Breast epithelium (tissue), 3 donors: ENCODE data around the gene NAP1L1.

Experiments used
- CTCF ChIP-seq, 3 donors: fragments of 450-650 bp; IDR thresholded peaks; one replicate each; pipeline ENCODE4 v1.5.1; 2016 to 2017; ENCODE audit warnings: antibody characterized with exemption in 3 of 3, mild to moderate bottlenecking in 3 of 3, moderate library complexity in 3 of 3
- POLR2A ChIP-seq: fragments of 450-650 bp; IDR thresholded peaks from one replicate; pipeline ENCODE4 v1.6.1; 2016; ENCODE audit warnings: antibody characterized with exemption, mild to moderate bottlenecking, moderate library complexity
- POLR2AphosphoS5 ChIP-seq, 3 donors: sonication (generic); formaldehyde crosslinking; IDR thresholded peaks; one replicate each; pipeline ENCODE4 v1.6.1; 2017; ENCODE audit warnings: antibody characterized with exemption in 3 of 3

DNA sequence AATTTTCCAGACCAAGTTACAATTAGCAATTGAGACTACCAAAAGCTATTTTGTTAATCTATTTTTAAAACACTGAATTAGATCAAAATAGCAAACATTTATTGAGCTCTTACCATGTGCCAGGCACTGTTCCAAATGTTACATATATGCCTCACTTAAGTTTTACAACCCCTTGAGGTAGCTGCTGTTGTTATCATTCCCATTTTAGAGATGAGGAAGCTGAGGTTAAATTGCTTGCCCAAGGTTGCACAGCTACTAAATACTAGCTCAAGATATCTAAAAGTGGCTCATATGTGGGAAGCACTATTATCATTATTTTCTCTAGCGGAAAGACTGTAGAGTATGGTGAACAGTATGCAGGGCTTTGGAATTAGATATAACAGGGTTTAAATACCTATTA lies 19.5 kb upstream of the NAP1L1 start:
- TF ChIP-seq POLR2A (no peak), CTCF (IDR thresholded peaks at IDR 0.05) (no peak), POLR2AphosphoS5 (IDR thresholded peaks at IDR 0.05) (no peak)
